ENCODE results near the gene BRF1.

The BRF1 gene

DNA sequence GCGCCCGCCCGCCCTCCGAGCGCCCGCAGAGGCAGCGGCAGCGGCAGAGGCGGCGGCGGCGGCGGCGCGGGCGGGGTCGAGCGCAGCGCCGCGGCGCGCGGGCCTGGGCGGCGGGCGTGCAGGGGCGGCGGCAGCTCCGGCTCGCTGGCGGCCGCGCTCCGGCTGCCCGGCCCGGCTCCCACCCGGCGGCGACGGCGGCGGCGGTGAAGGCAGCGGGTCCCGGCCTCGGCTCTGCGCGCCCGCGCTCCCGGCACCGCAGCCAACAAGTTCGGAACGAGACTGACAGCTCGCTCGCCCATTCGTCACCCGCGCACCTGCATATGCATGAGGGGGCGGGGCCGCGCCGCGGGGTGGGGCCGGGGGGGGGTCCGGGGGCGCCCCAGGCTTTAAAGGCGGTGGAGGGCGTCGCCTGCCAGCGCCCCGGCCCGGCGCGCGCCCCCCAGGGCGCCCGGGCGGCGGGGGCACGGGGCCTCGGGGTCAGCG, 132.3 kb downstream of the BRF1 start, which contains the start of gene JAG2:
JAG2 (minus strand) TSS at position 281 of the 483 bp plus-strand sequence. CDS start 356 bp downstream, outside the sequence.
- no peak for FAIRE-seq

- FAIRE-seq: no peak
These were observed 132.7 kb downstream of the BRF1 start for GRCh38 chr14:105168093-105168420.

GRCh38 chr14:105167303-105168092, 133.3 kb downstream of the BRF1 start:
- no peak for FAIRE-seq

GRCh38 chr14:105166571-105167302, 134.1 kb downstream of the BRF1 start:
- no peak for FAIRE-seq

DNA sequence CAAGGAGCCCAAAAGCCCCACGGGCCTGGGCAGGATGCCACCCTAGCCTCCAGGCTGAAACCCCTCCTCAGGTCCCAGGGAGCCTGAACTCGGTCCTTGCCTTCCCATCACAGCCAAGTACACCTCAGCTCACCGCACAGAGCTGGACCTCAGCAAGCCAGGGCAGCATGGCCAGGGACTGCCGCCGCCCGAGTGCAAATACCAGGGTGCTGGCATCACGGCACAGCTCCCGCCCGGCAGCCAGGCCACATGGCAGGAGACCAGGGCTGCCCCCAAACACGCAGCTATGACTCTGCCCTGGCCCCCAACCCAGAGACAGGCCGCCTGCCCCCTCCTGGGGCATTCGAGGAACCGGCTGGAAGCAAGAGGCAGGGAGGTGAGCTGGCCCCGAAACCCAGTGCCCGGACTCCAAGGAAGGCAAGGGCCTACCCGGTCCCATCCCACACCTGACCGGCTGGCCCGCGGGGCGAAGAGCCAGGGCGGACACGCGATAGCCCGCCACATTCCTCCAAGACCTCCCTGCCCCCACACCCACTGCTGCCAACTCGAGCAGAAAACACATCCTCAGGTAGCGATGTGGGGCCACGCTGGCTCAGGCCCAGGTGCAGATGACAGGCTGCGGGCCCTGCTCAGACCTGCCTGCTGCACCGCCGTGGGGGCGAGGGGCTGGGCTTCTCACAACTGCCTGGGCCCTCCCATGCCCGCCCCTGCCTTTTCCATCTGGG, 134.9 kb downstream of the BRF1 start:
- no peak for FAIRE-seq

- FAIRE-seq: no peak
These were observed 135.6 kb downstream of the BRF1 start for GRCh38 chr14:105165134-105165704.

- FAIRE-seq: no peak
These were observed 137.6 kb downstream of the BRF1 start for GRCh38 chr14:105163040-105163742.

- no peak for FAIRE-seq
These were observed 138.2 kb downstream of the BRF1 start for GRCh38 chr14:105162669-105162979.

DNA sequence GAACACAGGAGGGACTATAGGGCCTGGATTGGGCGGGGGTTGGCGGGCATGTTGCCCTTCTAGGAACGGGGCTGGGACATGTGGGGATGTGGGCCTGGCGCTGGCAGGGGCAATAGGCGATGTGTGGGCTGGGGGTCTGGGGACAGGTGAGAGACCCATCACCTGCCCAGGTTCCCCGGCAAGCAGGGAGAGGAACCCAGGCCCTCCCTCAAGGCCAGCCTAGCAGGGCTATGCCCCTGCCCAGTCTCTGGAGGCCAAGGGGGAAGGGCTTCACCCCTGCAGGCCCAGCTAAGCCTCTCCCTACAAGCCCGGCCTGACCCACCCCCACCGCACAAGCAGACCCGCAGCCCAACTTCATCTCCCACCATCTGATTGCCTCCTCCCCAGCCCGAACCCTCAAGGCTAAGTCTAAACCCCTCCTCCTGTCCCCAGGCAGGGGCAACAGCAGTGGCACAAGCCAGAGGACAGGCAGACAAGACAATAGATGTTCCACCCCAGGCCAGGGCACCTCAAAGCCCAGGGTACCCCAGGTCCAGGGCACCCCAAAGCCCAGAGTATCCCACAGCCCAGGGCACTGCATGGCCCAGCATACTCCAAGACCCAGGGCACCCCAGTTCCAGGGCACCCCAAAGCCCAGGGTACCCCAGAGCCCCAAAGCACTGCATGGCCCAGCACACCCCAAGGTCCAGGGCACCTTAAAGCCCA, 138.7 kb downstream of the BRF1 start:
- no peak for FAIRE-seq

GRCh38 chr14:105161309-105161708, 139.5 kb downstream of the BRF1 start:
- no peak for FAIRE-seq

- no peak for FAIRE-seq
These were observed 140.0 kb downstream of the BRF1 start for GRCh38 chr14:105160776-105161175.

GRCh38 chr14:105159344-105159743, 141.5 kb downstream of the BRF1 start:
- no peak for FAIRE-seq

All from TTC549 (cell line).